Skeletal muscle tissue (tissue), 4 donors: Measurements from ENCODE around the gene POFUT2. TPM values are rescaled to one million over a fixed set of nuclear protein-coding genes. Genes with fewer than 3 reads are reported as not detected.

ENCODE experiments used
- H3K27ac ChIP-seq: one replicate; pipeline ENCODE4 v1.7.0; 2013; ENCODE audit warnings: mild to moderate bottlenecking, low read depth, low read length, inconsistent platforms
- H3K27me3 ChIP-seq, 3 donors: one replicate each; pipeline ENCODE4 v1.7.0; 2013; ENCODE audit warnings: low read length in 3 of 3; ENCODE audit not compliant: control insufficient read depth in 3 of 3, insufficient read depth in 3 of 3
- H3K36me3 ChIP-seq, 3 donors: one replicate each; pipeline ENCODE4 v1.7.0; 2013; ENCODE audit warnings: low read length in 3 of 3; ENCODE audit not compliant: control insufficient read depth in 3 of 3, insufficient read depth in 3 of 3
- H3K4me1 ChIP-seq, 3 donors: one replicate each; pipeline ENCODE4 v1.7.0; 2013; ENCODE audit warnings: low read length in 3 of 3, mild to moderate bottlenecking in 3 of 3; ENCODE audit not compliant: control insufficient read depth in 3 of 3, insufficient read depth in 3 of 3
- H3K4me3 ChIP-seq, 3 donors: one replicate each; pipeline ENCODE4 v1.7.0; 2013; ENCODE audit warnings: low read length in 3 of 3
- H3K9ac ChIP-seq, 3 donors: one replicate each; pipeline ENCODE4 v1.7.0; 2013; ENCODE audit warnings: low read length in 3 of 3, mild to moderate bottlenecking in 3 of 3, moderate library complexity in 2 of 3, low read depth in 1 of 3
- H3K9me3 ChIP-seq, 3 donors: one replicate each; pipeline ENCODE4 v1.7.0; 2013; ENCODE audit warnings: low read length in 3 of 3; ENCODE audit not compliant: control insufficient read depth in 3 of 3
- total RNA-seq: library from RNA; depleted of rRNA; stranded (reverse); fragments of >200 nt; gene quantifications from one replicate; pipeline ENCODE4 v1.2.3, GENCODE V29; 2014
- donor health status: Osteomylitis.

Gene POFUT2
- total RNA-seq, 1 donor from 2014 or later, result 18.3 TPM

DNA sequence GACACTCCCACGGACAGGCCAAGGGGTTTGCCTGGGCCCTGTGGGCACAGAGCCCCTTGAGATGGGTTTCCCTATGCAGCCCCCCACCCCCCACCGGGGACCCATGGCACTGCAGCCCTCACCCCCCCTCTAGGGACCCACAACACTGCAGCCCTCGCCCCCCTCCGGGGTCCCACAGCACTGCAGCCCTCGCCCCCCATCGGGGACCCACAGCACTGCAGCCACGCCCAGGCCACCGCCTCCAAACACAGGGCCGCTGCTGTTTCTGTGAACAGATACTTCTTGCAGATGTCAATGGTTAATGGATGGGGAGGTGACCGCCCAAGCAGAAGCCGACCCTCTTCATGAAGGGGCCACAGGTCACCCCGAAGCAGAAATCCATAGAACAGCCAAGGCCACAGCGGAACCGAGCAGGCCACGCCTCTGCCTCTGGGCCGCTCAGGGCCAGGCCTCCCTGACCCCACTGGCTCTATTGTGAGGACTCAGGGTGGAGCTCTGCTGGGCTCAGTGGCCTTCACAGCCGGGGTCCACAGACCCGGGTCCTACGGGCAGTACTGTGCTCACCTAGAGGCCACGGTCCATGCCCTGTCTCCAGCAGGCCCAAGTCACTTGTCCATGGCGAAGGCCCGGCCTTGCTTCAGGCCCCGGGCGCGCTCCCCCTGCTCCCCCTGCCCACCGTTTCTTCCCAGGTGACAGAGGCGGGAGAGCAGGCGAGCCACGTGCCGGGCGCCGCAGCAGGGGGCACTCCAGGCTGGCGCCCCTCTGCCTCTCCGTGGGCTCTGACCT is 4.1 kb upstream of the POFUT2 start:
- Histone ChIP-seq H3K9me3 (no peaks in the 10 kb centered on the region), H3K9ac (peak overlapping the region in 2 of 3 donors; percentile 19 to 45), H3K36me3 (no peaks in the 10 kb centered on the region), H3K27me3 (peaks cover 8 to 30% (median 19%) of the 10 kb centered on the region in 3 donors), H3K4me1 (peaks cover 34 to 54% (median 41%) of the 10 kb centered on the region in 3 donors), H3K4me3 (no peak overlapping the region), H3K27ac (no peak overlapping the region)

DNA sequence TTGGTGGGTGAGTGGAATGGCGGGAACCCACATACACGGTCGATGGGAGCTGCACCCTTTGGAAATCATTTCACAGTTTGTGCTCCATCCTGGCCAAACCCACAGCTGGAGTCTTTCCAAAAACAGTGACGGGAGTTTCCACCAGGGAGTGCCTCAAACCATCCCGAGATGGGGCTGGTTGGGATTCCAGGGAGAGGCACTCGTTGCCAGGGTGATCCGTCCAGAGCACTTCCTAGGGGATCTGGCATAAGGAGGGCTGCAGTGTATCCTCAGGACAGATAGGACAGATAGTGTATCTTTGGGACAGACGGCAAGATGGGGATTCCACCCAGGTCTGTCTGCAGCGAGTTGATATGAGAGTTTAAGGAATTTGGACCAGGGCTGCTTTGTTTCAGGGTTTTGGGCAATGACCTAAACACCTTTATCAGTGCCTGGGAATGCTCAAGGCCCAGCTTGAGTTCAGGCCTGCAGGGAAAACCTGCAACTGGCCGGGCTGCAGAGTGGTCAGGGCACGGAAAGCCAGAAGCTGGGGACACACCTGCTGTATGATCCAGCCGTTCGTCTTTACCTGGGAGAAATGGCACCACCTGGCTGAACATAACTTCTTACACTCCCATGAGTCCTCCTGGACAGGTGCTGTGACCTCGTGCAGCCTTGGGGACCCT is 3.4 kb upstream of the POFUT2 start:
- Histone ChIP-seq H3K9ac (no peak overlapping the region), H3K9me3 (no peaks in the 10 kb centered on the region), H3K4me3 (no peak overlapping the region), H3K27me3 (peaks cover 8 to 29% (median 19%) of the 10 kb centered on the region in 3 donors), H3K36me3 (no peaks in the 10 kb centered on the region), H3K27ac (no peak overlapping the region), H3K4me1 (peaks cover 39 to 60% (median 46%) of the 10 kb centered on the region in 3 donors)

DNA sequence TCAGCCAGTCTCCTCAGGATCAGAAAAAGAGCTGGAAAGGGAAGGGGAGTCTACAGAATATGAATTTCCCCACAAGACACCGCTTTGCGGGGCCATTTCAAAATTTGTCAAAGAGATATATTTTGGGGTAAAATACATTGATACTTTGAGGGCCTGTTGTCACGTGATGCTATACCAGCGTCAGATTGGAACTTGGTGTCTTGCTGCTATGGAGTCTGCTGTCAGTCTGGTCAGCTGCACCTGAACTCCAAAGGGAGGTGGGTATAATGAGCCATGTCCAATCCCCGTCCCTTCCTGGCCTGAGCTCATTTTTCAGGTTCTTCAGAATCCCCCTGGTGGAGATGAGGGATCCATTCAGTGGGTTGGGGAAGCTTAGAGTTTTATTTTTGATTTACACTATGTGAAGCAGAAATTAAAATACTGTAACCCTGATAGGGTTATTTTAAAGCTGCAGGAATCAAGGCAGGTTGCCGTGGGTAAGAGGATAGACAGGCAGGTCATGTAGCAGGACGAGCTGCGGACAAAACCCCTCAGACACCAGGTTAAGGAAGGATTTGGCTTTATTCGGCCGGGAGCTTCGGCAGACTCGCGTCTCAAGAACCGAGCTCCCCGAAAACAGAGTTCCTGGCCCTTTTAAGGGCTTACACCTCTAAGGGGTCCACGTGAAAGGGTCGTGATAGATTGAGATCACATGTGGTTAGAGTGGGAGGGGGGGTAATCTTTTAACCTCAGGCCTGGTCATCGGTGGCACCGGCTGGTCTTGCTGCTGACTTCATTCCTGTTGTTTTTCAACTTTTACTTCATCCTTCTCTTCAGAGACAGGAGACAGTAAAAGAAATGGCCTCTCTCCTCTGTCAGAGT is 2.2 kb upstream of the POFUT2 start:
- Histone ChIP-seq H3K36me3 (peaks cover 9 to 12% (median 9%) of the 10 kb centered on the region in 3 donors), H3K9me3 (no peaks in the 10 kb centered on the region), H3K4me1 (peaks cover 33 to 51% (median 36%) of the 10 kb centered on the region in 3 donors), H3K27me3 (peaks cover 6 to 17% (median 11%) of the 10 kb centered on the region in 3 donors), H3K9ac (peak overlapping the region in 1 of 3 donors; percentile 8), H3K4me3 (no peak overlapping the region), H3K27ac (no peak overlapping the region)

DNA sequence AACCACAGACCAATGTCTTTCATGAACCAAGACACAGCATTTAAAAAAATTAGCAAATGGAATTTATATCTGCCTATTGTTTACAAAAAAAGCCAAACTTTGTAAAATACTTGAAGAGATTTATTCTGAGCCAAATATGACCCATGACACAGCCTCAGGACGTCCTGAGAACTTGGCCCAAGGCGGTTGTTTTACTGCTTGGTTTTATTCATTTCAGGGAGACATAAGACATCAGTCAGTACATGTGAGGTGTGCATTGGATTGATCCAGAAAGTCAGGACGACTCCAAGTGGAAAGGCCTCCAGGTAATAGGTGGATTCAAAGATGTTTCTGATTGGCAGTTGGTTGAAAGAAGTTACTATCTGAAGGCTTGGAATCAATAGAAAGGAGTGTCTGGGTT is 1.4 kb upstream of the POFUT2 start:
- Histone ChIP-seq H3K27ac (no peak overlapping the region), H3K9me3 (no peaks in the 10 kb centered on the region), H3K4me3 (no peak overlapping the region), H3K4me1 (peaks cover 26 to 43% (median 30%) of the 10 kb centered on the region in 3 donors), H3K9ac (peak overlapping the region in 1 of 3 donors; percentile 79), H3K36me3 (peaks cover 13 to 19% (median 16%) of the 10 kb centered on the region in 3 donors), H3K27me3 (peaks cover 3 to 10% (median 3%) of the 10 kb centered on the region in 3 donors)

DNA sequence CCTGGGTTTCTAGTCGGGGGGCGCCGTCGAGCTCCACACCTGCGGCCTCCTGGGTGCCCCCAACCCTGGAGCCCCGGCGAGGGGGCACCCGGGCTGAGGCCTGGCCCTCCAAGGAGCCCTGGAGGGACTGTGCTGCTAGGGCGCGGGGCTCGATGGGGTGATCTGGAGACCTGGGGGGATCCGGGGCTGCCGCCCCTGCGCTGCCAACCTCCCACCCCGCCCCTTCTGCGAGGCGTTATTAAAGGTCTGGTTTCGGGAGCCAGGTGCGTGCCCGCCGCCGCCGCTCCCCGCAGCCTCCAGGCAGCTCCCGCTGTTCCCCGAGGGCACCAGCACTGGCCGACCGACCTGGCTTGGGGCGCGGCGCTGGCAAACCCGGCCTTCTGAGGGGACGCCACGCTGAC is 746 bp upstream of the POFUT2 start:
- Histone ChIP-seq H3K9me3 (no peaks in the 10 kb centered on the region), H3K9ac (peak overlapping the region; percentile 54 to 79 (median 61)), H3K4me1 (peaks cover 19 to 36% (median 23%) of the 10 kb centered on the region in 3 donors), H3K27me3 (peaks cover 0 to 3% (median 0%) of the 10 kb centered on the region in 3 donors), H3K4me3 (peak overlapping the region; percentile 56 to 81 (median 79)), H3K27ac (no peak overlapping the region), H3K36me3 (peaks cover 18 to 26% (median 22%) of the 10 kb centered on the region in 3 donors)

DNA sequence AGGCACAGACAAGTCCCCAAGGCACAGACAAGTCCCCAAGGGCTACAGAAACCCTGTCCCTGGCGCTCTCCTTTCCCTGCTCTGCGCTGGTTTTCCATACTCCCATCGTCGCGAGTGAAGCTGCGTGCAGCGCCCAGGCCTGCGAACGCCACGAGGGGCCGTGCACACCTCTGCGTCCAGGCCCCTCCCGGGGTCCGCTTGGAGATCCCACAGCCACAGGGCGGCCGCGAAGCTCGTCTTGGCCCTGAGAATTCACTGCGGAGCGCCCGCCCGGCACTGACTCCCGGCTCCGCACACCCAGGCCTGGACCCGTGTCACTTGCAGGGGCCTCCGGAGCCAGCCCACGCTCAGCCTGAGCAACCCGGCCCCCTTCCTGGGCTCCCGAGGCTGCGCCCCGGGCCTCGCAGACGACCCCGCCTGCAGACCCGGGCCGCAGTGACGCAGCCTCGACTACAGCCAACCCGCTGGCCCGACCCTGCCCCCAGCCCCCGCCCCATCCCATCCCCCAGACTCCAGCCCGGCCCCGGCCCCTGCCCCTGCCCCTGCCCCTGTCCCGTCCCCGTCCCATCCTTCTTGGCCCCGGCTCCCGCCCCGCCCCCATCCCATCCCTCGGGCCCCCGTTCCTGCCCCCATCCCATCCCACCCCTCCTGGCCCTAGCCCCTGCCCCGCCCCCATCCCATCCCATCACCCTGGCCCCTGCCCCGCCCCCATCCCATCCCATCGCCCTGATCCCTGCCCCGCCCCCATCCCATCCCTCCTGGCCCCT is 841 bp downstream of the POFUT2 start:
- Histone ChIP-seq H3K27ac (no peak overlapping the region), H3K4me1 (peaks cover 8 to 21% (median 9%) of the 10 kb centered on the region in 3 donors), H3K9me3 (no peaks in the 10 kb centered on the region), H3K9ac (peak overlapping the region in 2 of 3 donors; percentile 32 to 50), H3K36me3 (peaks cover 31 to 38% (median 34%) of the 10 kb centered on the region in 3 donors), H3K4me3 (peak overlapping the region; percentile 43 to 75 (median 56)), H3K27me3 (no peaks in the 10 kb centered on the region)

DNA sequence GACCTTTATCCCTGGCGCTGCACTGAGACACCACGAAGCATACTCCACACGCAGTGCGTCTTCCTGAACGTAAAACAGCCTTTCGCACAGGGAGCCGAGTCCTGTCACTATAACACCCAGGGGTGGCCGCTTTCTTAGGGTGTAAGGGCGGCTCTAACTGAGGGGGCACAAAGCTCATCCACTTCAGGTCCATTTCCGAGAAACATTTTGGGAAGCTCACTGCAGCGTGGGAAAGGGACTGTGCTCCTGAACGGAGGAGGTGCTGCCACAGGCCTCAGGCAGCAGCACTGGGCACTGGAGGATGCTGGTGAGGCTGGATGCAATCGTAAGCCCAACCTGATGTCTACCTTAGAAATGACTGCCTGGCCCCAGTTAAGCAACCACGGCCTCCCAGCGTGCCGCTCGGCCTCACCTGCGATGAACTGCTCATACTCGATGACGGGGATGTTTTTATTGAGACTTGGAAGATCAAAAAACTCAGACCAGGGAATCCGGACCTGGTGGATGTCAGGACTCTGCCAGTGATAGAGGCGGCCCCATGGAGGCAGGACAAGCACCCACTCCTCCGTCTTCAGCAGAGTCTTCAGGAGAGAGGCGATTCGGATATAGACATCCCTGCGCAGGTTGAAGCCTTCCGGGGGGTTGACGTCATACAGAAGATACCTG is 2.3 kb downstream of the POFUT2 start:
- Histone ChIP-seq H3K27me3 (no peaks in the 10 kb centered on the region), H3K9ac (no peak overlapping the region), H3K27ac (no peak overlapping the region), H3K4me1 (peaks cover 8 to 11% (median 9%) of the 10 kb centered on the region in 3 donors), H3K4me3 (no peak overlapping the region), H3K9me3 (no peaks in the 10 kb centered on the region), H3K36me3 (peaks cover 44 to 52% (median 45%) of the 10 kb centered on the region in 3 donors)

DNA sequence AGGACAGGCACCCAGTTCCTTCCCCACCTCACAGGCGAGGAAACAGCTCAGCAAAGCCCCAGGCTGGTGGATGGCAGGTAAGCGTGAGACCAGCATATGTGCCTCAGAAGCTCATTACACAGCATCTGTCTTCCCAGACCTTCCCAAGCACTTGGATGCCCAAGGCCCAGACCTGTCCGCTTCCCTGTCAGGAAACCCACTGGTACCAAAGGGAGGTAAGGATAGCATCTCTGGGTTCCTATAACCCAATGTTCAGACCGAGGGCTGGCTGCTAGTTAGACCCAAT is 3.3 kb downstream of the POFUT2 start:
- H3K27ac ChIP-seq, result no peak overlapping the region
- H3K4me1 ChIP-seq, result peaks cover 8 to 11% (median 9%) of the 10 kb centered on the region in 3 donors
- H3K4me3 ChIP-seq, result no peak overlapping the region
- peaks cover 51 to 62% (median 55%) of the 10 kb centered on the region in 3 donors for H3K36me3 ChIP-seq
- H3K9me3 ChIP-seq, result no peaks in the 10 kb centered on the region
- no peak overlapping the region for H3K9ac ChIP-seq
- H3K27me3 ChIP-seq, result no peaks in the 10 kb centered on the region
